MCF 10A (cell line): Measurements from ENCODE around the gene KSR1. TPM values are rescaled to one million over a fixed set of nuclear protein-coding genes. Genes with fewer than 3 reads are reported as not detected.

Experiments used
- BruUV-seq: library from RNA; stranded (reverse); fragments of 400-500 nt; replicated peaks from 2 replicates; lab custom pipeline; 2021; lab: Mats Ljungman, UMichigan
- CTCF ChIA-PET: fragments of 300-600 bp; sonication (Branson Sonifier 250); formaldehyde crosslinking; extraction: SDS; loops from one replicate; lab custom pipeline; 2021; ENCODE audit warnings: antibody characterized with exemption, inconsistent platforms; lab: Yijun Ruan, JAX
- POLR2A ChIA-PET: fragments of 300-600, 350-650 bp; sonication (Branson Sonifier 250); formaldehyde crosslinking; extraction: SDS; loops from one replicate; lab custom pipeline; 2020; ENCODE audit warnings: antibody characterized with exemption, inconsistent platforms; lab: Yijun Ruan, JAX
- DNase-seq: peaks from one replicate; pipeline ENCODE4 v3.0.0-alpha.2; 2018; ENCODE audit not compliant: unreplicated experiment
- H3K27ac Mint-ChIP-seq: one replicate; pipeline ENCODE4 v1.8.0; 2022; ENCODE audit warnings: mild to moderate bottlenecking, low read depth, mixed read lengths; ENCODE audit not compliant: unreplicated experiment
- H3K27me3 Mint-ChIP-seq: one replicate; pipeline ENCODE4 v1.8.0; 2022; ENCODE audit warnings: mixed read lengths; ENCODE audit not compliant: insufficient read depth, unreplicated experiment
- H3K36me3 Mint-ChIP-seq: one replicate; pipeline ENCODE4 v1.8.0; 2022; ENCODE audit warnings: mild to moderate bottlenecking, moderate library complexity, mixed read lengths; ENCODE audit not compliant: insufficient read depth, unreplicated experiment
- H3K4me1 Mint-ChIP-seq: one replicate; pipeline ENCODE4 v1.8.0; 2022; ENCODE audit warnings: mixed read lengths; ENCODE audit not compliant: insufficient read depth, unreplicated experiment
- H3K4me3 Mint-ChIP-seq: one replicate; pipeline ENCODE4 v1.8.0; 2022; ENCODE audit warnings: mild to moderate bottlenecking, moderate library complexity, mixed read lengths; ENCODE audit not compliant: unreplicated experiment
- H3K9me3 Mint-ChIP-seq: one replicate; pipeline ENCODE4 v1.8.0; 2022; ENCODE audit warnings: mixed read lengths; ENCODE audit not compliant: unreplicated experiment
- intact Hi-C: fragments of 100-400 bp; cut with micrococcal nuclease; formaldehyde crosslinking; loops from 2 replicates; pipeline ENCODE4 v1.14.1; 2022
- total RNA-seq: library from RNA; stranded (reverse); gene quantifications from 2 replicates; pipeline ENCODE4 v1.2.3, GENCODE V29; 2022
- TF ChIP-seq, protein P1 (sequence below): fragments of 200-600 bp; IDR thresholded peaks from one replicate; pipeline ENCODE4 v1.8.0; 2022; ENCODE audit warnings: antibody characterized with exemption, mild to moderate bottlenecking; ENCODE audit not compliant: unreplicated experiment

The KSR1 gene
- total RNA-seq, 1 experiment from 2014 or later, result 7.2 TPM

DNA sequence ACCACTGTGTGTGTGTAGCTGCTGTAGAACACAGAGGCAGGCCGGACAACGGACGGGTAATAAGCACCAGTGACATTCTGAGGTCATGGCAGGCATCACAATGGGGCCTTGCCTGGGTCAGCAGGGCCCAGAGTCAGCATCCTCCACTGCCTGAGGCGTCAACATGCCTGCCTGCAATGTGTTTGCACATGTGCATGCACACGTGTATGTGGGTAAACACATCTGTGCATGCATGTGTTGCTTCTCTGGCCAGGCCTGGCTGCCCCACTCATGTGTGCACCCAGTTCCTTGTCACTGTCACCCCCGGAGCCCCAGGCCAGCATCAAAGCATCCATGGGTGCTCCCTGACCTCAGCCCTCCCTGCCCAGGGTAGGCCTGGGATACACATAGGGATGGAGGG lies 218.1 kb downstream of the KSR1 start:
- no TSS peak for BruUV-seq
- no peaks in the 10 kb centered on the region for H3K4me1 Mint-ChIP-seq
- CTCF ChIA-PET, result no interaction called here
- H3K36me3 Mint-ChIP-seq, result no peaks in the 10 kb centered on the region
- no peak overlapping the region for H3K27ac Mint-ChIP-seq
- POLR2A ChIA-PET, result no interaction called here
- TF ChIP-seq, protein P1, sequence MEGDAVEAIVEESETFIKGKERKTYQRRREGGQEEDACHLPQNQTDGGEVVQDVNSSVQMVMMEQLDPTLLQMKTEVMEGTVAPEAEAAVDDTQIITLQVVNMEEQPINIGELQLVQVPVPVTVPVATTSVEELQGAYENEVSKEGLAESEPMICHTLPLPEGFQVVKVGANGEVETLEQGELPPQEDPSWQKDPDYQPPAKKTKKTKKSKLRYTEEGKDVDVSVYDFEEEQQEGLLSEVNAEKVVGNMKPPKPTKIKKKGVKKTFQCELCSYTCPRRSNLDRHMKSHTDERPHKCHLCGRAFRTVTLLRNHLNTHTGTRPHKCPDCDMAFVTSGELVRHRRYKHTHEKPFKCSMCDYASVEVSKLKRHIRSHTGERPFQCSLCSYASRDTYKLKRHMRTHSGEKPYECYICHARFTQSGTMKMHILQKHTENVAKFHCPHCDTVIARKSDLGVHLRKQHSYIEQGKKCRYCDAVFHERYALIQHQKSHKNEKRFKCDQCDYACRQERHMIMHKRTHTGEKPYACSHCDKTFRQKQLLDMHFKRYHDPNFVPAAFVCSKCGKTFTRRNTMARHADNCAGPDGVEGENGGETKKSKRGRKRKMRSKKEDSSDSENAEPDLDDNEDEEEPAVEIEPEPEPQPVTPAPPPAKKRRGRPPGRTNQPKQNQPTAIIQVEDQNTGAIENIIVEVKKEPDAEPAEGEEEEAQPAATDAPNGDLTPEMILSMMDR, result no peak
- DNase-seq, result no peak
- no peaks in the 10 kb centered on the region for H3K9me3 Mint-ChIP-seq
- intact Hi-C loops, result no loop called here
- H3K27me3 Mint-ChIP-seq, result peaks cover 36% of the 10 kb centered on the region
- H3K4me3 Mint-ChIP-seq, result no peak overlapping the region

Other genes starting within 250 kb of the KSR1 start
- 93.1 and 145 TPM in 2 replicates for gene WSB1, start 162.3 kb upstream of the KSR1 start, total RNA-seq
- 0.44 and 0.54 TPM in 2 replicates for gene LGALS9, start 174.7 kb downstream of the KSR1 start, total RNA-seq